GM23338 (cell line): ENCODE results near the gene DHX40. TPM values are rescaled to one million over a fixed set of nuclear protein-coding genes. Genes with fewer than 3 reads are reported as not detected.

ENCODE experiments used
- ATAC-seq: fragments of 200-7000 bp; cut with Tn5 transposase; 3 replicates; pipeline ENCODE4 v1.9.1; 2020
- DNase-seq: peaks from one replicate; pipeline ENCODE4 v3.0.0-alpha.2; 2015; ENCODE audit warnings: low spot score
- H2AFZ ChIP-seq: fragments of 200-600 bp; sonication (generic); 2 replicates; pipeline ENCODE4 v1.8.0; 2016; ENCODE audit warnings: antibody characterized with exemption, mild to moderate bottlenecking, moderate library complexity
- H3F3A ChIP-seq: fragments of 200-600 bp; sonication (generic); replicated peaks from 2 replicates; pipeline ENCODE4 v1.8.0; 2017; ENCODE audit warnings: antibody characterized with exemption, mixed run types, low read depth
- H3K27ac ChIP-seq: fragments of 200-600 bp; sonication (generic); 2 replicates; pipeline ENCODE4 v1.6.1; 2016; ENCODE audit warnings: low read depth
- H3K27me3 ChIP-seq: fragments of 200-600 bp; sonication (generic); 2 replicates; pipeline ENCODE4 v1.8.0; 2016; ENCODE audit warnings: mild to moderate bottlenecking, mixed run types, moderate library complexity; ENCODE audit not compliant: insufficient read depth
- H3K36me3 ChIP-seq: fragments of 200-600 bp; sonication (generic); 2 replicates; pipeline ENCODE4 v1.8.0; 2016; ENCODE audit warnings: mild to moderate bottlenecking; ENCODE audit not compliant: insufficient read depth
- H3K4me1 ChIP-seq: fragments of 200-600 bp; sonication (generic); 2 replicates; pipeline ENCODE4 v1.8.0; 2016; ENCODE audit warnings: mild to moderate bottlenecking, moderate library complexity; ENCODE audit not compliant: insufficient read depth
- H3K4me2 ChIP-seq: fragments of 200-600 bp; sonication (generic); 2 replicates; pipeline ENCODE4 v1.7.1; 2017; ENCODE audit warnings: mixed run types
- H3K4me3 ChIP-seq: fragments of 200-600 bp; sonication (generic); 2 replicates; pipeline ENCODE4 v1.6.1; 2016; ENCODE audit warnings: mixed run types
- H3K79me2 ChIP-seq: fragments of 200-600 bp; sonication (generic); replicated peaks from 2 replicates; pipeline ENCODE4 v1.8.0; 2017; ENCODE audit warnings: mild to moderate bottlenecking; ENCODE audit not compliant: insufficient read depth
- H3K9me2 ChIP-seq: fragments of 200-600 bp; sonication (generic); 2 replicates; pipeline ENCODE4 v1.8.0; 2017; ENCODE audit not compliant: insufficient read depth
- H4K20me1 ChIP-seq: fragments of 200-600 bp; sonication (generic); replicated peaks from 2 replicates; pipeline ENCODE4 v1.8.0; 2017; ENCODE audit warnings: mild to moderate bottlenecking; ENCODE audit not compliant: insufficient read depth
- H3K27ac Mint-ChIP-seq: 2 replicates; pipeline ENCODE4 v1.8.0; 2020; ENCODE audit warnings: inconsistent platforms, mild to moderate bottlenecking, moderate library complexity, mixed read lengths
- H3K27me3 Mint-ChIP-seq: 3 replicates; pipeline ENCODE4 v1.8.0; 2022; ENCODE audit warnings: low read depth, mild to moderate bottlenecking, moderate library complexity, mixed read lengths, inconsistent platforms; ENCODE audit not compliant: insufficient read depth, poor library complexity
- H3K36me3 Mint-ChIP-seq: 3 replicates; pipeline ENCODE4 v1.8.0; 2021; ENCODE audit warnings: low read depth, mild to moderate bottlenecking, inconsistent platforms, moderate library complexity, mixed read lengths
- H3K4me1 Mint-ChIP-seq: 3 replicates; pipeline ENCODE4 v1.8.0; 2020; ENCODE audit warnings: mild to moderate bottlenecking, inconsistent platforms, mixed read lengths
- H3K4me3 Mint-ChIP-seq: 3 replicates; pipeline ENCODE4 v1.8.0; 2021; ENCODE audit warnings: moderate library complexity, mild to moderate bottlenecking, inconsistent platforms, mixed read lengths
- H3K9me3 Mint-ChIP-seq: 3 replicates; pipeline ENCODE4 v1.8.0; 2020; ENCODE audit warnings: moderate library complexity, mild to moderate bottlenecking, inconsistent platforms, mixed read lengths
- CREB1 ChIP-seq: fragments of 250-450 bp; sonication (Bioruptor Pico); IDR thresholded peaks from 2 replicates; pipeline ENCODE4 v1.5.0; 2020; ENCODE audit warnings: low read depth, mild to moderate bottlenecking, moderate library complexity
- EZH2 ChIP-seq: fragments of 200-600 bp; sonication (generic); IDR thresholded peaks from one replicate; pipeline ENCODE4 v1.8.0; 2017; ENCODE audit warnings: antibody characterized with exemption, mild to moderate bottlenecking, low read depth; ENCODE audit not compliant: unreplicated experiment
- EZH2phosphoT487 ChIP-seq: fragments of 200-600 bp; sonication (generic); IDR thresholded peaks from one replicate; pipeline ENCODE4 v1.8.1; 2018; ENCODE audit warnings: antibody characterized with exemption; ENCODE audit not compliant: unreplicated experiment
- JUNB ChIP-seq: IDR thresholded peaks from one replicate; pipeline ENCODE4 v1.6.1; 2016; ENCODE audit warnings: antibody characterized with exemption; ENCODE audit not compliant: unreplicated experiment
- STAT1 ChIP-seq: IDR thresholded peaks from one replicate; pipeline ENCODE4 v1.6.1; 2016; ENCODE audit warnings: antibody characterized with exemption; ENCODE audit not compliant: unreplicated experiment
- ZNF114 ChIP-seq: fragments of 250-450 bp; sonication (Bioruptor Pico); IDR thresholded peaks from 2 replicates; pipeline ENCODE4 v1.5.0; 2020; ENCODE audit warnings: mild to moderate bottlenecking, moderate library complexity
- ZNF462 ChIP-seq: fragments of 250-450 bp; sonication (Bioruptor Pico); IDR thresholded peaks from 2 replicates; pipeline ENCODE4 v1.5.0; 2020; ENCODE audit warnings: mild to moderate bottlenecking, moderate library complexity
- polyA plus RNA-seq: library from polyadenylated mRNA; unstranded; fragments of >200 nt; fragmentation: Nextera tagmentation; extraction: Ambion mirVana; gene quantifications from 2 replicates; pipeline ENCODE4 v1.2.1, GENCODE V29; 2016
- total RNA-seq: library from RNA; depleted of rRNA; stranded (reverse); fragments of >200 nt; shearing (Covaris generic); gene quantifications from 2 replicates; pipeline ENCODE4 v1.2.3, GENCODE V29; 2014
- TF ChIP-seq, protein P1 (sequence below), 2 experiments: fragments of 200-600 bp in 1 of 2; sonication (generic) in 1 of 2; conservative IDR thresholded peaks; 2 replicates each; pipeline versions ENCODE4 v1.5.1 to v1.6.1; 2016 to 2017; ENCODE audit warnings: antibody characterized with exemption in 2 of 2, low read depth in 2 of 2, mild to moderate bottlenecking in 2 of 2, moderate library complexity in 1 of 2
- TF ChIP-seq, protein P2 (sequence below): IDR thresholded peaks from one replicate; pipeline ENCODE4 v1.6.1; 2018; ENCODE audit warnings: antibody characterized with exemption; ENCODE audit not compliant: unreplicated experiment
- TF ChIP-seq, protein P3 (sequence below): IDR thresholded peaks from 2 replicates; pipeline ENCODE4 v1.6.1; 2016; ENCODE audit warnings: antibody characterized with exemption

DHX40 gene
- total and polyA plus RNA-seq, 2 experiments from 2014 or later = 14.5 to 38.2 TPM

GRCh38 chr17:59519132-59519531 lies 46.3 kb upstream of the DHX40 start:
- no peak overlapping the region for H2AFZ ChIP-seq
- Mint-ChIP-seq H3K4me1 (peaks cover 2% of the 10 kb centered on the region; the same call in 1 of the 3 replicates), H3K27me3 (no peaks in the 10 kb centered on the region), H3K4me3 (no peak overlapping the region), H3K36me3 (no peaks in the 10 kb centered on the region), H3K27ac (no peak overlapping the region), H3K9me3 (no peaks in the 10 kb centered on the region)
- H3K4me1 ChIP-seq = no peaks in the 10 kb centered on the region
- ATAC-seq (no peak), DNase-seq (no peak)
- no peaks in the 10 kb centered on the region for H3K9me2 ChIP-seq
- H4K20me1 ChIP-seq = no peaks in the 10 kb centered on the region
- H3K79me2 ChIP-seq = no peaks in the 10 kb centered on the region
- H3F3A ChIP-seq = no peaks in the 10 kb centered on the region
- no peak overlapping the region for H3K4me3 ChIP-seq
- TF ChIP-seq, protein P1, sequence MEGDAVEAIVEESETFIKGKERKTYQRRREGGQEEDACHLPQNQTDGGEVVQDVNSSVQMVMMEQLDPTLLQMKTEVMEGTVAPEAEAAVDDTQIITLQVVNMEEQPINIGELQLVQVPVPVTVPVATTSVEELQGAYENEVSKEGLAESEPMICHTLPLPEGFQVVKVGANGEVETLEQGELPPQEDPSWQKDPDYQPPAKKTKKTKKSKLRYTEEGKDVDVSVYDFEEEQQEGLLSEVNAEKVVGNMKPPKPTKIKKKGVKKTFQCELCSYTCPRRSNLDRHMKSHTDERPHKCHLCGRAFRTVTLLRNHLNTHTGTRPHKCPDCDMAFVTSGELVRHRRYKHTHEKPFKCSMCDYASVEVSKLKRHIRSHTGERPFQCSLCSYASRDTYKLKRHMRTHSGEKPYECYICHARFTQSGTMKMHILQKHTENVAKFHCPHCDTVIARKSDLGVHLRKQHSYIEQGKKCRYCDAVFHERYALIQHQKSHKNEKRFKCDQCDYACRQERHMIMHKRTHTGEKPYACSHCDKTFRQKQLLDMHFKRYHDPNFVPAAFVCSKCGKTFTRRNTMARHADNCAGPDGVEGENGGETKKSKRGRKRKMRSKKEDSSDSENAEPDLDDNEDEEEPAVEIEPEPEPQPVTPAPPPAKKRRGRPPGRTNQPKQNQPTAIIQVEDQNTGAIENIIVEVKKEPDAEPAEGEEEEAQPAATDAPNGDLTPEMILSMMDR (conservative IDR thresholded peaks at IDR 0.05; ENCODE audit: low read depth in 2 of 2) = no peak
- TF ChIP-seq EZH2 (no peak), JUNB (no peak), CREB1 (CRISPR knock-in tag) (no peak), ZNF462 (CRISPR knock-in tag) (no peak), STAT1 (no peak), ZNF114 (no peak), EZH2phosphoT487 (no peak)
- TF ChIP-seq, protein P2, sequence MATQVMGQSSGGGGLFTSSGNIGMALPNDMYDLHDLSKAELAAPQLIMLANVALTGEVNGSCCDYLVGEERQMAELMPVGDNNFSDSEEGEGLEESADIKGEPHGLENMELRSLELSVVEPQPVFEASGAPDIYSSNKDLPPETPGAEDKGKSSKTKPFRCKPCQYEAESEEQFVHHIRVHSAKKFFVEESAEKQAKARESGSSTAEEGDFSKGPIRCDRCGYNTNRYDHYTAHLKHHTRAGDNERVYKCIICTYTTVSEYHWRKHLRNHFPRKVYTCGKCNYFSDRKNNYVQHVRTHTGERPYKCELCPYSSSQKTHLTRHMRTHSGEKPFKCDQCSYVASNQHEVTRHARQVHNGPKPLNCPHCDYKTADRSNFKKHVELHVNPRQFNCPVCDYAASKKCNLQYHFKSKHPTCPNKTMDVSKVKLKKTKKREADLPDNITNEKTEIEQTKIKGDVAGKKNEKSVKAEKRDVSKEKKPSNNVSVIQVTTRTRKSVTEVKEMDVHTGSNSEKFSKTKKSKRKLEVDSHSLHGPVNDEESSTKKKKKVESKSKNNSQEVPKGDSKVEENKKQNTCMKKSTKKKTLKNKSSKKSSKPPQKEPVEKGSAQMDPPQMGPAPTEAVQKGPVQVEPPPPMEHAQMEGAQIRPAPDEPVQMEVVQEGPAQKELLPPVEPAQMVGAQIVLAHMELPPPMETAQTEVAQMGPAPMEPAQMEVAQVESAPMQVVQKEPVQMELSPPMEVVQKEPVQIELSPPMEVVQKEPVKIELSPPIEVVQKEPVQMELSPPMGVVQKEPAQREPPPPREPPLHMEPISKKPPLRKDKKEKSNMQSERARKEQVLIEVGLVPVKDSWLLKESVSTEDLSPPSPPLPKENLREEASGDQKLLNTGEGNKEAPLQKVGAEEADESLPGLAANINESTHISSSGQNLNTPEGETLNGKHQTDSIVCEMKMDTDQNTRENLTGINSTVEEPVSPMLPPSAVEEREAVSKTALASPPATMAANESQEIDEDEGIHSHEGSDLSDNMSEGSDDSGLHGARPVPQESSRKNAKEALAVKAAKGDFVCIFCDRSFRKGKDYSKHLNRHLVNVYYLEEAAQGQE = no peak
- TF ChIP-seq, protein P3, sequence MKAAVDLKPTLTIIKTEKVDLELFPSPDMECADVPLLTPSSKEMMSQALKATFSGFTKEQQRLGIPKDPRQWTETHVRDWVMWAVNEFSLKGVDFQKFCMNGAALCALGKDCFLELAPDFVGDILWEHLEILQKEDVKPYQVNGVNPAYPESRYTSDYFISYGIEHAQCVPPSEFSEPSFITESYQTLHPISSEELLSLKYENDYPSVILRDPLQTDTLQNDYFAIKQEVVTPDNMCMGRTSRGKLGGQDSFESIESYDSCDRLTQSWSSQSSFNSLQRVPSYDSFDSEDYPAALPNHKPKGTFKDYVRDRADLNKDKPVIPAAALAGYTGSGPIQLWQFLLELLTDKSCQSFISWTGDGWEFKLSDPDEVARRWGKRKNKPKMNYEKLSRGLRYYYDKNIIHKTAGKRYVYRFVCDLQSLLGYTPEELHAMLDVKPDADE = no peak
- H3K27ac ChIP-seq = no peak overlapping the region
- no peaks in the 10 kb centered on the region for H3K27me3 ChIP-seq
- no peak overlapping the region for H3K4me2 ChIP-seq
- H3K36me3 ChIP-seq = no peaks in the 10 kb centered on the region
